Heart left ventricle (tissue), 16 donors: Measurements from ENCODE around the gene CRACR2A. TPM values are rescaled to one million over a fixed set of nuclear protein-coding genes. Genes with fewer than 3 reads are reported as not detected.

Experiments used
- ATAC-seq, 4 donors: fragments of 200-7000 bp; cut with Tn5 transposase; one replicate each; pipeline ENCODE4 v1.9.1; 2020 to 2022; ENCODE audit warnings: moderate library complexity in 4 of 4, mild to moderate bottlenecking in 3 of 4, moderate number of reproducible peaks in 1 of 4
- DNase-seq, 5 donors: peaks; one replicate each; pipeline ENCODE4 v3.0.0-alpha.2; 2020
- H3K27ac ChIP-seq, 12 donors: fragments of 200-600 bp; sonication (generic) in 4 of 12; one replicate each; pipeline versions ENCODE4 v1.5.0 to v1.8.0; 2016 to 2022; ENCODE audit warnings: mild to moderate bottlenecking in 2 of 12
- H3K27me3 ChIP-seq, 9 donors: fragments of 200-600 bp; sonication (generic) in 2 of 9; one replicate each; pipeline versions ENCODE4 v1.5.1 to v1.8.0; 2016 to 2022; ENCODE audit warnings: mild to moderate bottlenecking in 3 of 9
- H3K36me3 ChIP-seq, 9 donors: fragments of 200-600 bp; sonication (generic) in 2 of 9; one replicate each; pipeline versions ENCODE4 v1.5.0 to v1.8.0; 2018 to 2022; ENCODE audit warnings: mild to moderate bottlenecking in 2 of 9
- H3K4me1 ChIP-seq, 12 donors: fragments of 200-600 bp; sonication (generic) in 4 of 12; one replicate each; pipeline versions ENCODE4 v1.5.0 to v1.8.0; 2016 to 2022; ENCODE audit warnings: mild to moderate bottlenecking in 3 of 12
- H3K4me3 ChIP-seq, 12 donors: fragments of 200-600 bp; sonication (generic) in 4 of 12; one replicate each; pipeline versions ENCODE4 v1.5.0 to v1.8.0; 2017 to 2022; ENCODE audit warnings: mild to moderate bottlenecking in 9 of 12, moderate library complexity in 4 of 12
- H3K9me3 ChIP-seq, 12 donors: fragments of 200-600 bp; sonication (generic) in 4 of 12; one replicate each; pipeline versions ENCODE4 v1.5.0 to v1.8.0; 2016 to 2022; ENCODE audit warnings: mild to moderate bottlenecking in 1 of 12
- CTCF ChIP-seq, 12 donors: fragments of 200-600 bp; sonication (generic) in 4 of 12; IDR thresholded peaks; one replicate each; pipeline versions ENCODE4 v1.5.0 to v1.8.0; 2018 to 2022; ENCODE audit warnings: antibody characterized with exemption in 12 of 12, mild to moderate bottlenecking in 5 of 12
- POLR2A ChIP-seq, 2 donors: fragments of 450-650 bp; IDR thresholded peaks; one replicate each; pipeline ENCODE4 v1.6.1; 2017; ENCODE audit warnings: antibody characterized with exemption in 2 of 2, mild to moderate bottlenecking in 2 of 2, moderate library complexity in 2 of 2
- WGBS, 4 donors: extraction: QIAGEN DNeasy Blood & Tissue Kit in 2 of 4; methylation state at CpG; one replicate each; pipeline versions ENCODE4 v1.1.5 to v1.1.7; 2013 to 2018; 5-methylcytosine and 5-hydroxymethylcytosine counted together
- intact Hi-C, 10 donors: fragments of 100-400 bp; cut with DNase I; formaldehyde crosslinking; loops; one replicate each; pipeline versions ENCODE4 v1.11.1 to v1.14.2; 2022
- polyA plus RNA-seq, 2 donors: library from polyadenylated mRNA; stranded (reverse); fragments of 200-250 nt; gene quantifications; one replicate each; pipeline ENCODE4 v1.2.3, GENCODE V29; 2013
- total RNA-seq, 9 donors: library from RNA; depleted of rRNA in 2 of 9; stranded (reverse); fragments of >200 nt in 2 of 9; fragmentation: NEBNext Ultra II Directional in 3 of 9; extraction: Animal tissue kit (Norgen Biotek cat#: 25700) in 3 of 9; gene quantifications; one replicate each; pipeline versions ENCODE4 v1.1.0 to v1.2.4, GENCODE V29; 2016 to 2023
- donor health status: ischemic (EF 13 %, LVEDD 7.1; RV severe dilation, severe dysfunction).
- donor health status: healthy with polysubstance abuse.
- donor health status: DM: no; HTN: yes; CAD: no.
- donor health status: DM: no; HTN: no; CAD: no.
- donor health status: ischemic (EF 25% LVEDD 6.9; RV normal size, moderate dysfunction).
- donor health status: ischemic (EF 25% LVEDD 5.7; RV mildly dilated, moderate dysfunction).
- donor health status: healthy.
- donor health status: DM: yes; HTN: yes; CAD: no.
- donor health status: ischemic (EF 35%, LVEDD 5.7; RV mildly dilated, moderate dysfunction).
- donor health status: nonischemic (EF 11% LVEDD 7.7; RV severe dilation, severe dysfunction).
- donor health status: DM: yes; HTN: yes; CAD: no.
- donor health status: PGD.
- donor health status: ischemic (EF 29% LVEDD 5.4; RV normal size, mild dysfunction).
- donor health status: nonischemic (EF 23%, LVEDD 6.1; RV moderate dilation, normal function).

The CRACR2A gene
- total and polyA plus RNA-seq, 11 donors: 1.0 to 14.1 (median 4.7) TPM

GRCh38 chr12:3620856-3621255 is 132.1 kb downstream of the CRACR2A start:
- intact Hi-C loops: no loop called here
- TF ChIP-seq POLR2A (IDR thresholded peaks at IDR 0.05) (no peak), CTCF (IDR thresholded peaks at IDR 0.05) (no peak)
- WGBS, 4 donors: 90 to 94% (median 92%) methylated on average over 7 of the region's 7 CpGs
- ATAC-seq: no peak
- no peak for DNase-seq
- Histone ChIP-seq H3K27me3 (no peaks in the 10 kb centered on the region), H3K9me3 (no peaks in the 10 kb centered on the region), H3K4me3 (no peak overlapping the region), H3K4me1 (peaks cover 0 to 7% (median 0%) of the 10 kb centered on the region in 12 donors), H3K27ac (no peak overlapping the region), H3K36me3 (peaks cover 0 to 9% (median 0%) of the 10 kb centered on the region in 9 donors)

- no peak overlapping the region for H3K27ac ChIP-seq
- H3K4me3 ChIP-seq: no peak overlapping the region
- H3K4me1 ChIP-seq: peaks cover 0 to 4% (median 0%) of the 10 kb centered on the region in 12 donors
- intact Hi-C loops: no loop called here
- peaks cover 0 to 23% (median 0%) of the 10 kb centered on the region in 9 donors for H3K36me3 ChIP-seq
- H3K9me3 ChIP-seq: no peaks in the 10 kb centered on the region
- TF ChIP-seq POLR2A (IDR thresholded peaks at IDR 0.05) (no peak), CTCF (IDR thresholded peaks at IDR 0.05) (no peak)
- DNase-seq (no peak), ATAC-seq (no peak)
- 84 to 98% (median 96%) methylated on average over 4 of the region's 4 CpGs for WGBS, 4 donors
- no peaks in the 10 kb centered on the region for H3K27me3 ChIP-seq
Observed at GRCh38 chr12:3617565-3617964, 135.3 kb downstream of the CRACR2A start.

- DNase-seq (no peak), ATAC-seq (no peak)
- Histone ChIP-seq H3K36me3 (peaks cover 0 to 23% (median 0%) of the 10 kb centered on the region in 9 donors), H3K4me3 (no peak overlapping the region), H3K27ac (no peak overlapping the region), H3K4me1 (peaks cover 0 to 16% (median 2%) of the 10 kb centered on the region in 12 donors), H3K27me3 (no peaks in the 10 kb centered on the region), H3K9me3 (no peaks in the 10 kb centered on the region)
- TF ChIP-seq POLR2A (IDR thresholded peaks at IDR 0.05): no peak
- TF ChIP-seq CTCF (IDR thresholded peaks at IDR 0.05): no peak
- WGBS, 4 donors: 94 to 96% (median 95%) methylated on average over 5 of the region's 5 CpGs
- intact Hi-C loops: no loop called here
Observed at GRCh38 chr12:3615862-3616261, 137.0 kb downstream of the CRACR2A start.

GRCh38 chr12:3614806-3615466 is 138.0 kb downstream of the CRACR2A start:
- DNase-seq: no peak
- H3K27me3 ChIP-seq: no peaks in the 10 kb centered on the region
- TF ChIP-seq POLR2A (IDR thresholded peaks at IDR 0.05) (no peak), CTCF (IDR thresholded peaks at IDR 0.05) (no peak)
- H3K4me3 ChIP-seq: no peak overlapping the region
- no peak overlapping the region for H3K27ac ChIP-seq
- 84 to 90% (median 86%) methylated on average over 15 to 16 of the region's 16 CpGs for WGBS, 4 donors
- peaks cover 0 to 16% (median 2%) of the 10 kb centered on the region in 12 donors for H3K4me1 ChIP-seq
- ATAC-seq: no peak
- peaks cover 0 to 4% (median 0%) of the 10 kb centered on the region in 12 donors for H3K9me3 ChIP-seq
- H3K36me3 ChIP-seq: peaks cover 0 to 15% (median 0%) of the 10 kb centered on the region in 9 donors
- intact Hi-C loops: no loop called here
